ENCODE measurements around the gene POC1A.

The POC1A gene

DNA sequence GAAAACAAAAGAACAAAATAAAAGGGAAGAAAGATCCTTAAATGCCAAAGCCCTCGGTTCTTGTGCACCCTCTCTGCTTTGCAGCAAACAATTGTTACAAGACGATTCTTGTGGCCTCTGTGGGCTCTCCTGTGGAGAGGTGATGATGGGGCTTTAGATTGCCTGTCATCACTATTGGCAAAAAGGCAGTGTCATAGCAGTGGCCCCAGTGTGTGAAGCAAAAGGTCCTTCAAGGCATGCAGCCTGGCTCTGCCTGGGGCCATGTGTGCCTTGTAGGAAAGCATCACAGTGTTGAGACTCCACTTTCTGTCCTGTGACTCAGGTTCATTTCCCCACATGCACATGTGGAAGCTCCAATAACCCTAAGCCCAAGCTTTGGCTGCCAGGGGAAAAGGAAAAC, 43.7 kb downstream of the POC1A start:
- no peak for TF ChIP-seq CTCF (IDR thresholded peaks at IDR 0.05; ENCODE audit: low read depth, low read length)
- H3K4me3 ChIP-seq (ENCODE audit: low read depth, low read length) = no peak overlapping the region

- no peak for TF ChIP-seq CTCF (IDR thresholded peaks at IDR 0.05; ENCODE audit: low read depth, low read length)
- H3K4me3 ChIP-seq (ENCODE audit: low read depth, low read length) = no peak overlapping the region
Observed at GRCh38 chr3:52109611-52110301, 44.5 kb downstream of the POC1A start.

- no peak overlapping the region for H3K4me3 ChIP-seq (ENCODE audit: low read depth, low read length)
- no peak for TF ChIP-seq CTCF (IDR thresholded peaks at IDR 0.05; ENCODE audit: low read depth, low read length)
Observed at GRCh38 chr3:52108302-52109232, 45.7 kb downstream of the POC1A start.

DNA sequence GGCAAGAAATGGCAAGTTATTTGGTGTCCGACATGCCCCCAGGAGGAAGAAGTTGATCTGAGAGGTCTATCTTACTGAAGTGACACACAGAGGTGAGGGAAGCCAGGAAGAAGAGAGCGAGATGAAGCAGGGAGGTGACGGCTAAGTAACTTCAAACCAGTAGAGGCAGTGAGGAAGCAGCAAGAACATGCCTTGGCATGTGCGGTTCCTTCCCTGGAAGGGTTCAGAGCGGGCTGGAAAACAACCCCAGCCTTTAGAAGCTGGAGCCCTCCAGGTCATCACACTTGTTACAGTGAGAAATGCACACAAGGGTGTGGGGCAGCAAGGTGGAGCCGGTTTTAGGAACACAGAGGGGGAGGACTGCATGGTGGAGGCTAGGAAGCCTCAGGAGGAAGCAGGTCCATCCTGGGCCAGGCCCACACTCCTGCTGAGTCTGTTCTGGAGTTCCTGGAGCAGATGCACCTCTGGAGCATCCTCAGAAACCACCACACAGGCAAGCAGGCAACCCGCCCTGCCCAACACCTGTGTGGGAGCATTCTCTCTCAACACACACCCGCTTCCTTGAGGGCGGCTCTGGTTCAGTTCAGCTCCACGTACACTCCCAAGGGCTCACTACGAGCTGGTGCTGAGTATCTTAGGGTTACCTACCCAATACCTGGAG, 47.1 kb downstream of the POC1A start:
- H3K4me3 ChIP-seq (ENCODE audit: low read depth, low read length) = no peak overlapping the region
- TF ChIP-seq CTCF (IDR thresholded peaks at IDR 0.05; ENCODE audit: low read depth, low read length) = no peak

DNA sequence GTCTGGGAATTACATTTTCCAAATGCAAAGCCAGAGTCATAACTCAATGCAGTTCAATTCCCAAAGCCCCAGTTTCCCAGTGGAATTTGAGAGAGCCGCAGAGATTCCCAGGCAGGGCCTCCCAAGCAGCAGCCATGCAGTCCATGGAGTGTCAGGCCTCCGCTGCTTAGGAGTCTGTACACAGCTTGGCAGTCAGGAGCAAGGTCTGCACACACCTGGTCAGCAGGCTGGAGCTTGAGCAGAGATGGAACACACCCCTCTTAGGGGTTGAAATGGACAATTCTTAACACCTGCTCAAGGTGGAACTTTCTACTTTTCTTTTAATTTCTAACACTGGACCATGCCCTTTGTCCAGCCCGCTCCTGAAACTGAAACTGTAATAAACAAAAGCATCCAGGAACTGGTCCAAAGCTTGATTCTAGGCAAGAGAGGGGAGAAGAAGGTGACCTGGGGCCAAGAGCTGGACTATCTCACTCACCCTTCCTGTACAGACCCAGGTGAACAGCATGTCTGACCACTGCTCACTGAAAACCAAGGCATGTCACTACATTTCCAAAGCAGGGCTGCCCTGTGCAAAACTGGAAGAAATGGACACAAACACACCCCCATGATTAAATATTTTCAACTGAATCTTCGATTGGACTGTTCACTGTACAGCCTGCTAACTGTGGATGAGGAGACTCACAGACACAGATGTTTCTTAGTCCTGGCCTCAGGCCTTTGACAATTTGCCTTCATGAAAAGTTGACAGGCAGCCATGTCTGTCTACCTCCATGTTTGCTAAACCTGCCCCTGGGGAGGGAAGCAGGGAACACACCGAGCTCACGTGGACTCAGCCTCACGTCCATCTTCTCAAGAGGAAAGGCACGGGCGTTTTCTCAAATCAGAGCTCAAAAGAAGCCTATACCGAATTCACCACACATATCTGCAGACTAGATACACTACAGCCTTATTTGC, 49.3 kb downstream of the POC1A start:
- no peak for TF ChIP-seq CTCF (IDR thresholded peaks at IDR 0.05; ENCODE audit: low read depth, low read length)
- no peak overlapping the region for H3K4me3 ChIP-seq (ENCODE audit: low read depth, low read length)

DNA sequence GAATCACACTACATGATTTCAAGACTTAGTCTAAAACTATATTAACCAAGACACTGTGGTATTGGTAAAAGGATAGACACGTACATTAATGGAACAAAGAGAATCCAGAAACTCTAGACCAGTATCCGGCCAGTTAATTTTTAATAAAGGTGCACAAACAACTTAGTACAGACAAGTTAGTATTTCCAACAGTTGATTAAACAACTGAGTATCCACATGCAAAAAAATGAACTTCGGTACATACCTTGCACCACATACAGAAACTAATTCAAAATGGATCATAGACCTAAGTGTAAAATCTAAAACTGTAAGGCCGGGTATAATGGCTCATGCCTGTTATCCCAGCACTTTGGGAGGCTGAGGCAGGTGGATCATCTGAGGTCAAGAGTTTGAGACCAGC, 51.3 kb downstream of the POC1A start:
- no peak overlapping the region for H3K4me3 ChIP-seq (ENCODE audit: low read depth, low read length)
- no peak for TF ChIP-seq CTCF (IDR thresholded peaks at IDR 0.05; ENCODE audit: low read depth, low read length)

Measured in WI38 (cell line).